Skeletal muscle cell (primary cell): Measurements from ENCODE around the gene SHISA9.

Experiments
- DNase-seq: peaks from one replicate; pipeline ENCODE4 v3.0.0-alpha.2; 2010; ENCODE audit warnings: low read depth
- H3K4me3 ChIP-seq: 2 replicates; pipeline ENCODE4 v1.5.1; 2011; ENCODE audit warnings: low read depth, mild to moderate bottlenecking, control low read depth, low read length, moderate library complexity

Gene SHISA9

DNA sequence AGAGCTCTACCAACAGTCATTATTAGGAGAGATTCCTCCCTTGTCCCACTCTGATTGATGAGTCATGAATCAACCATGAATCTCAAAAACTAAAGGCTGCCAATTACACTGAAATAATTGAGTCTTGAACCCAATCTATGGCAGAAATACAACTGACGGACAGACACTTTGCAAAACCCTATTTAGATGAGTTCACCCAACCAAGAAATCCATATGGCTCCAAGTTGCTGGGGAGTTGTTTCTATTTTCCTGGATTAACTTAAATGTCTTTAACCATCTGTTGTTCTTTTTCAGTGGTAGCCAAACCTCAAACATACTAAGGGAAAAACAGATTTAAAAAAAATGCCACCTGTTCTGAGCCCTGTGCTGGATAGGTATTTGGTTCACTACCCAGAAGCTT lies 151.0 kb downstream of the SHISA9 start:
- no peak for DNase-seq

DNA sequence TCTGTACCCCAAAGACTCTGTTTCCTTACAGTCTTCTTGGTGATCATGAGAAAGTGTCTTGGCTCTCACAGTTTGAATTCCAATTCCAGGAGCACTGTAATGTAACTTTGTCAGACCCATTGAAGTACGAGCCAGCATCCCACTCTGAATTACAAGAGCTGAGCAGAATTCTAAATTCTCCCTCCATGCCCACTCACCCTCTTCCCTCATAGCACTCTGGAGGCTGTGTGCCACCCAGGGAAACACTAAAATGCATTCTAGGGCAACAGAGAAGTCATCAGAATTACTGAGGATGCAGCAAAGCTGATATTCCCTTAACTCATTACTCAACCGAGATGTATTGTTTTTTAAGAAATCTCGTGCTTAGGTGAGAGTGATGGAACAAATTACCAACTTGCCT lies 154.1 kb downstream of the SHISA9 start:
- no peak for DNase-seq
- no peak overlapping the region for H3K4me3 ChIP-seq

More for the DNA sequence above, 151.0 kb downstream of the SHISA9 start:
- H3K4me3 ChIP-seq: no peak overlapping the region

DNA sequence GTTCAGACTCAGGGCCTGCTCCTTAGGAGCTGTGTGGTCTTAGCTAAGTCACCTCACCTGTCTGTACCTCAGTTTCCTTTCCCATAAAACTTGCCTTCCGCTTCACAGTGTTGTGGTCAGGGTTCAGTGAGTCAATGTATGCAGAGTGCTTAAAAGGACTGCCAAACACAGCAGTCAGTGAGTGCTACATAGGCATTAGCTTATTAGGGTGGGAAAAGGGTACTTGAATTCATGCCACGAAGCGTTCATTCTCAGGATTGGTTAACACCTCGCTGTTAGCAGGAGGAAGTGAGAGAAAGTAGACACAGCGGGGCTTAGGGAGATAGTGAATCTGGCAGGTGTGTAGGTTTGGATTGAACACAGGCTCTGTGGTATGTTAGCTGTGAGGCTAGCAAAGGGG lies 155.2 kb downstream of the SHISA9 start:
- no peak overlapping the region for H3K4me3 ChIP-seq
- DNase-seq: no peak

DNA sequence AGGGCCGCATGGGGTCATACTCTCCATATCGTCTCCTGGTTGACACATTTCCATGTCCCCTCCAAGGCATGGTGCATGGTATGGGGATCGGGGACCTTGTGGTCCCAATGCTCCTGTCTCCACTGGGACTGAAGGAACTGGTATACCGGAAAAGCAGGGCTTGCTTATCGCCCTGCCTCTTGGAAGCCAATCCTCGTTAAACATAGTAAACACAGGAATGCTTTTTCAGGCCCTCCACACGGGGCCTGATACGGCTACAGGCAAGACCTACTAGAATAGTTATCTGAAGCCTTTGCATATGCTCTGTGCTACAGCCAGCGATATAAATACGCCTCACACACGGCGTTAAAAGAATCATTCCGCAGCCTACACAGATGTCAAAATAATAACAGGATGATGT lies 159.5 kb downstream of the SHISA9 start:
- no peak for DNase-seq
- H3K4me3 ChIP-seq: no peak overlapping the region

- no peak overlapping the region for H3K4me3 ChIP-seq
- no peak for DNase-seq
Measured at GRCh38 chr16:13061691-13062090, 160.3 kb downstream of the SHISA9 start.

DNA sequence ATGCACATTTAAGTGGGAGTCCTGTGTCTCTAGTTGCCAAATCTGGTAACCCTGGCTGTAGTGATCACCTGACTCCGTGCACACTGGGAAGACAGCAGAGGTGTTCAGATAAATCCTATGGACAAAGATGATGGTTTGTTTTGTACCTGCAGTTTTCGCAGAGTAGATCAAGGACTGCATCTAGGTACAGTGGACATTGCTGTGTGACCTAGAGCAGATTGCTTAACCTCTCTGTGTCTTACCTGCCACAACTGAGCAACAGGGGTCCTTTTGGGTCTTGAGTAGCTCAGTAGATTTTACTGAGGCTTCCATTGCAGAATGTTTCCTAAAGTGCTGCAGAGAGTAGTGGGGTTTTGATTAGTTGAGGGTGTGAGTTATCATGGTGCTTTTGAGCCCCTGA lies 160.8 kb downstream of the SHISA9 start:
- no peak overlapping the region for H3K4me3 ChIP-seq
- DNase-seq: no peak

DNA sequence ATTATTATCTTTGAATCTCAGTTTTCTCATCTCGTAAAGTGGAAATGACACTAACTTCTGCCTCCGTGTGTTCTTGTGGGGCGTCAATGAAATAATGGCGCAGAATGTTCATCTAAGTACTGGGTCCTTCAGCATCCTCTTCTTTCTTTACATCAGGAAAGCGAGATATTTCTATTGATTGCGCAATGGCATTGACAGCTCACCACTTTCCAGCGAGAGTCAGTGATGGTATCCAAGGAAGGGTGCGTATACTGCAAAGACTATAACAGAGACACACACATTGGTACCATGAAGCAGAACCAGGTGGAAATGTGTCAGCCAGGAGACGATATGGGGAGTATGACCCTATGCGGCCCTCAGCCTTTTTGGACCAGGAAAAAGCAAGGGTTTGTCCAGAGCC lies 162.1 kb downstream of the SHISA9 start:
- no peak for DNase-seq
- no peak overlapping the region for H3K4me3 ChIP-seq

GRCh38 chr16:13064821-13065220 lies 163.4 kb downstream of the SHISA9 start:
- DNase-seq: no peak
- H3K4me3 ChIP-seq: no peak overlapping the region

GRCh38 chr16:13067648-13068047 lies 166.2 kb downstream of the SHISA9 start:
- no peak for DNase-seq
- H3K4me3 ChIP-seq: no peak overlapping the region

GRCh38 chr16:13068912-13069583 lies 167.7 kb downstream of the SHISA9 start:
- no peak for DNase-seq
- H3K4me3 ChIP-seq: no peak overlapping the region

DNA sequence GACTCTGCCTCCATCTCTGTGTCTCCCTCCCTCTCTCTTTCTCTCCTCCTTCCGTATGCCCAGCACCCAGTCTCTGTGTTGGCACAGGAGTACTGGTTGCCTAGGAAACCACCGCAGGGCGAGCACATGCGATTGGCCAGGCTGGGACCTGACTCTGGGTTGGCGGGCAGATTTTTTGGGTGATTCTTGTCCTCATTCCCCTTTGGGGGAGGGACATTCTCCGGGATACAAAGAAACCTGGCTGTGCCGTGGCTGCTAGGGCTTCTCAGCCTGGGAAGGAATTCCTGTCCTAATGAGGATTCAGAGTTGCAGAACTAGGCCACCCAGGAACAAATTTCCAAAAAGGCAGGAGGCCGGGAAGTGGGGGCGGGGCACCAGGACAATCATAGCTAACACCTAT lies 168.9 kb downstream of the SHISA9 start:
- no peak for DNase-seq
- no peak overlapping the region for H3K4me3 ChIP-seq

DNA sequence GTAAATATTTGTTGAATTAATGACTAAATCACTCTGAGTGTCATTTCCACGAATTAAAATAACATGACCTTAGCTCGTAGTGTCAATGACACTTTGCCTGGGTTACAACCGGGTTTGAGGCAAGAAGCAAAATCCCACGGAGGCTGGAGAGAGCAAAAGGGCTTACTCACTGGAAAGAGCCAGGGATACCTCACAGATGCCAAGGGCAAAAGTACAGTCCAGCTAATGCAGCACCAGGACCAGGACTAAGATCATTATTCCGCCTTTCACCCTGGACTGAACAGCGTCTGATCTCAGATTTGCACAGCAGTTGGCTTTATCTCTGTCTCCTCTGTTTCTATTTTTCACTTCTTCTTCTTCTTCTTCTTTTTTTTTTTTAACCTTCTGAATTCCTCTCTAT lies 175.5 kb downstream of the SHISA9 start:
- no peak for DNase-seq
- H3K4me3 ChIP-seq: no peak overlapping the region

DNA sequence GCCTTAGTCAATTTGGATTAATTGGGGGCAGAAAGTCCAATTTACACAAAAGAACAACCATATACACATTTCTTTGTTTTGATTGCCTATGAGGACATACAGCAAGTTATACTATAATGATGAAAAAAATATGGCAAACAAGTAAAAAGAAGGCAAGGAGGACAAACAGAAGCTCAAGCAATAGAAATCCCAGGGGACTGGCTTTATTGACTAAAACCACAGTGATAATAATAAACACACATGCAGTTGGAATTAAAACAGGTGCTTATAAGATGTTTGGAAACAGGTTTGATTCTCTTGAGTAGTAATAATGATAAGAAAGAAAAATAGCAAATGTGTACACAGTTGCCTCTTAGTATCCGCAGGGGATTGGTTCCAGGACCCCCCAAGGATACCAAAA lies 176.4 kb downstream of the SHISA9 start:
- H3K4me3 ChIP-seq: no peak overlapping the region

GRCh38 chr16:13080531-13080930 lies 179.1 kb downstream of the SHISA9 start:
- H3K4me3 ChIP-seq: no peak overlapping the region
- no peak for DNase-seq

More for the DNA sequence above, 176.4 kb downstream of the SHISA9 start:
- DNase-seq: no peak

GRCh38 chr16:13081825-13082331 lies 180.5 kb downstream of the SHISA9 start:
- DNase-seq: no peak

DNA sequence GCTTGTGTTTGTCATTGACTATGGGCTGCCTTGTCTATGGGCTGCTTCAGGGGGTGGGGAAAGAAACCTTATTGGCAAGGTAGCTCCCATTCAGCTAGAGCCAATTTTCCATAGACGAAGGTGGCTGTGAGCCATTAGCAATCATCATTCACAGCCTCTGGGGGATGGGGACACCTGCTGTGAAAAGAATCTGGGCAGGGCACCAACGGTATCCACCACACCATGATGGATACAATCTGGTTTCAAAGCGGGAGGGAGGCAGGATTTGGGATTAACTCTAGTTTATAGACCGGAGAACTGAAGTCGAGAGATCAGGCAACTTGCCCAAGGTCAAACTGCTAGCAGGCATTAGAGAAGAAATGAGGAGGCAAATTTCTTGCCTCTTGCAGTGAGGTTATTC lies 182.3 kb downstream of the SHISA9 start:
- H3K4me3 ChIP-seq: no peak overlapping the region
- no peak for DNase-seq

More at GRCh38 chr16:13081825-13082331, 180.5 kb downstream of the SHISA9 start:
- H3K4me3 ChIP-seq: no peak overlapping the region

DNA sequence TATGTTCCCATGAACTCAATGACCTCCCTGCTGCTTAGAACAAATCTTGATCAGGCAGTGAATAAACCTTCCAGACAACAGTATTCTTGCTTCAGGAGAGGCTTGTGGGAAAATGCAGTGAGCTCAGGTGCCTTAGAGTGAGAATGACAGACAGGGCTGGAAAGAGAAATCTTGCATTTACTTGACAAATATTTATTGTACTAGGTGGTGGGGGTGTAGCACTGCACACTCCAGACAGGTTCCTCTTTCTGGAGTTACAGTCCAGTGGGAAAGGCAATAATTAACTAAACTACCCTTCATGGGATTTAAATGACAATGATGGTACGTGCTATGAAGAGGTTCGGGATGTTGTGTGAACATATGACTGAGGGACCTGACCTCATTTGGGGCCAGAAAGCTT lies 182.9 kb downstream of the SHISA9 start:
- no peak overlapping the region for H3K4me3 ChIP-seq
- no peak for DNase-seq

- no peak overlapping the region for H3K4me3 ChIP-seq
- DNase-seq: no peak
Measured at GRCh38 chr16:13093661-13094060, 192.3 kb downstream of the SHISA9 start.

DNA sequence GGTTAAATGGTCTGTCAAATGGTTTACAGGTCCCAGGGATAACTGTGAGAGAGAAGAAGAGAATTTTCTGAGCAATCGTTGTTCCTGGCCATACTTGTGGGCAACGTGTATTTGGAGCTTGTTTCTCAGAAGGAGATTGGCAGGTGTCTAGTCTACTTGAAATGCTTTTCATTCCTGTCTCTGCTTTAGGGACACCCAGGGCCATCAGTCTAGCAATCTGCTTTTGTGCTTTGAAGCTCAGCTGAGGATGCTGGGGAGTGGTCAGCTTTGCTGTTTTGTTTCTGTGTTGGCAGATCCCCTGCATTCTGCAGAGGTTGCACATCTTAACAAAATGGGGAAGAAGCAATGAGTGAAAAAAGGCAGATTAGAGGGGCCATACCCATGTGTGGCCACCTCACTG lies 193.7 kb downstream of the SHISA9 start:
- no peak for DNase-seq
- H3K4me3 ChIP-seq: no peak overlapping the region

GRCh38 chr16:13098536-13098935 lies 197.1 kb downstream of the SHISA9 start:
- no peak for DNase-seq

DNA sequence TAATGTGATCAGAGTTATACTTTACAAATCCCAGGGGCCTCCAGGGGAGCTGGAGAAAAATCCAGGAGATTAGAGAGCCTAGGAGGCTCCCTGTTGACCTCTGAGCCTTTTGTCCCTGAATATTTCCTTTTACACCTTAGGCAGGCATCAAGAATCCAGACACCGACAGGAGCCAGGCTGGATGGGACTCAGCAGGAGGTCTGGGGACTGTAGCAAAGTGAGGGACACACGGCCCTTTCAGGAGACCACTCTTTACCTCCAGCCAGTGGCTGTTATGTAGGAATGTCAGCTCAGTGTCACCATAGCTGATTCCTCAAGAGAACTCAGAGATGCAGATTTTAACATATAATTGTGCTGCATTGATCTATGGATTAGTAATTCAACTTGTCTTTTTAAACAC lies 198.4 kb downstream of the SHISA9 start:
- DNase-seq: no peak

More at GRCh38 chr16:13098536-13098935, 197.1 kb downstream of the SHISA9 start:
- H3K4me3 ChIP-seq: no peak overlapping the region

DNA sequence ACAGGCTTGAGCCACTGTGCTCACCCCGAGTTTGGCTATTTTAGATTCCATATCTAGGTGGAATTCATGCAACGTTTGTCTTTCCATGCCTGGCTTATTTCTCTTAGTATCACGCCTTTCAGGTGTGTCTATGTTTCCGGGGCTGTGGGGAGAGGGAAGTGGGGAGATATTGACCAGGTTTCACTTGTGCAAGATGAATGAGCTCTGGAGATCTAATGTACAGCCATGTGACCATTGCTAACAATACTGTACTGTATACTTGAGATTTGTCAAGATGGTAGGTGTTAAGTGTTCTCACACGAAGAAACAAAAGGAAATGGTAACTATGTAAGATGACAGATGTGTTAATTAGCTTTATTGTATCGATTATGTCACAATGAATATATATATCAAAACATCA lies 199.6 kb downstream of the SHISA9 start:
- DNase-seq: no peak

More for the DNA sequence above, 198.4 kb downstream of the SHISA9 start:
- H3K4me3 ChIP-seq: no peak overlapping the region

More for the DNA sequence above, 199.6 kb downstream of the SHISA9 start:
- H3K4me3 ChIP-seq: no peak overlapping the region
